IMR-90 (cell line): ENCODE data around the gene ALAS1. TPM values are rescaled to one million over a fixed set of nuclear protein-coding genes. Genes with fewer than 3 reads are reported as not detected.

Experiments used
- ATAC-seq: fragments of 200-7000 bp; cut with Tn5 transposase; 2 replicates; pipeline ENCODE4 v1.9.1; 2020; ENCODE audit warnings: low read depth, mild to moderate bottlenecking, moderate library complexity
- BruUV-seq: library from RNA; stranded (reverse); fragments of 400-500 nt; replicated peaks from 2 replicates; lab custom pipeline; 2021; lab: Mats Ljungman, UMichigan
- CTCF ChIA-PET: fragments of 300-600 bp; formaldehyde crosslinking; extraction: SDS; loops from one replicate; lab custom pipeline; 2021; ENCODE audit warnings: antibody characterized with exemption; lab: Yijun Ruan, JAX
- POLR2A ChIA-PET: fragments of 300-600 bp; sonication (Branson Sonifier 250); formaldehyde crosslinking; loops from one replicate; lab custom pipeline; 2022; ENCODE audit warnings: antibody characterized with exemption; ENCODE audit not compliant: unreplicated experiment; lab: Charles Lee
- DNase-seq: peaks from one replicate; pipeline ENCODE4 v3.0.0; 2013
- H2AFZ ChIP-seq: replicated peaks from 2 replicates; pipeline ENCODE3; 2013; ENCODE audit warnings: low read length, mild to moderate bottlenecking; ENCODE audit not compliant: poor library complexity
- H2AK5ac ChIP-seq: 2 replicates; pipeline ENCODE4 v1.6.1; 2013; ENCODE audit warnings: low read depth, low read length, inconsistent platforms
- H2AK9ac ChIP-seq: replicated peaks from 2 replicates; pipeline ENCODE3; 2013; ENCODE audit warnings: mild to moderate bottlenecking, low read depth, low read length, moderate library complexity; ENCODE audit not compliant: poor library complexity
- H2BK120ac ChIP-seq: 2 replicates; pipeline ENCODE4 v1.6.1; 2013; ENCODE audit warnings: low read depth, low read length, inconsistent platforms
- H2BK15ac ChIP-seq: 3 replicates; pipeline ENCODE4 v1.6.1; 2013; ENCODE audit warnings: low read depth, low read length, inconsistent platforms
- H2BK20ac ChIP-seq: 2 replicates; pipeline ENCODE4 v1.6.1; 2013; ENCODE audit warnings: low read depth, mild to moderate bottlenecking, inconsistent platforms, low read length, moderate library complexity
- H2BK5ac ChIP-seq: 2 replicates; pipeline ENCODE4 v1.6.1; 2013; ENCODE audit warnings: mild to moderate bottlenecking, low read depth, low read length, inconsistent platforms; ENCODE audit not compliant: poor library complexity, severe bottlenecking
- H3K14ac ChIP-seq: replicated peaks from 2 replicates; pipeline ENCODE4 v1.6.1; 2013; ENCODE audit warnings: low read depth, low read length, inconsistent platforms
- H3K18ac ChIP-seq: 2 replicates; pipeline ENCODE4 v1.6.1; 2013; ENCODE audit warnings: low read depth, low read length, control low read depth
- H3K23ac ChIP-seq: 2 replicates; pipeline ENCODE4 v1.6.1; 2013; ENCODE audit warnings: low read depth, low read length, inconsistent platforms
- H3K27ac ChIP-seq: 2 replicates; pipeline ENCODE4 v1.5.1; 2013; ENCODE audit warnings: mild to moderate bottlenecking, control low read depth, low read length; ENCODE audit not compliant: insufficient read depth
- H3K27me3 ChIP-seq: 2 replicates; pipeline ENCODE4 v1.6.1; 2013; ENCODE audit warnings: low read length; ENCODE audit not compliant: control insufficient read depth, insufficient read depth
- H3K36me3 ChIP-seq: 2 replicates; pipeline ENCODE4 v1.6.1; 2013; ENCODE audit warnings: low read length, mixed read lengths; ENCODE audit not compliant: control insufficient read depth, insufficient read depth
- H3K4ac ChIP-seq: 2 replicates; pipeline ENCODE4 v1.6.1; 2013; ENCODE audit warnings: low read depth, low read length, inconsistent platforms
- H3K4me1 ChIP-seq: 2 replicates; pipeline ENCODE4 v1.6.1; 2013; ENCODE audit warnings: low read length, mixed read lengths; ENCODE audit not compliant: control insufficient read depth, insufficient read depth
- H3K4me2 ChIP-seq: 2 replicates; pipeline ENCODE4 v1.6.1; 2013; ENCODE audit warnings: low read depth, mild to moderate bottlenecking, control low read depth, low read length, moderate library complexity
- H3K4me3 ChIP-seq: 2 replicates; pipeline ENCODE4 v1.5.1; 2013; ENCODE audit warnings: low read depth, mild to moderate bottlenecking, control low read depth, low read length, moderate library complexity; ENCODE audit not compliant: insufficient read depth
- H3K56ac ChIP-seq: 2 replicates; pipeline ENCODE4 v1.6.1; 2013; ENCODE audit warnings: low read length, inconsistent platforms; ENCODE audit not compliant: insufficient read depth; ENCODE audit errors: extremely low read depth
- H3K79me1 ChIP-seq, 2 experiments: 2 replicates each; pipeline ENCODE4 v1.6.1; 2013; ENCODE audit warnings: low read length in 2 of 2, inconsistent platforms in 1 of 2, low read depth in 1 of 2
- H3K9ac ChIP-seq: 2 replicates; pipeline ENCODE4 v1.6.1; 2013; ENCODE audit warnings: low read depth, low read length, control low read depth
- H3K9me1 ChIP-seq: 2 replicates; pipeline ENCODE4 v1.6.1; 2013; ENCODE audit warnings: low read length, inconsistent platforms; ENCODE audit not compliant: insufficient read depth
- H3K9me3 ChIP-seq: 2 replicates; pipeline ENCODE4 v1.6.1; 2013; ENCODE audit warnings: low read length; ENCODE audit not compliant: control insufficient read depth, insufficient read depth
- H4K20me1 ChIP-seq: 2 replicates; pipeline ENCODE4 v1.6.1; 2013; ENCODE audit warnings: low read length, inconsistent platforms; ENCODE audit not compliant: insufficient read depth
- H4K5ac ChIP-seq: 2 replicates; pipeline ENCODE4 v1.6.1; 2013; ENCODE audit warnings: mild to moderate bottlenecking, low read depth, low read length, control low read depth
- H4K8ac ChIP-seq, 2 experiments: 2 replicates each; pipeline ENCODE4 v1.6.1; 2013; ENCODE audit warnings: low read depth in 2 of 2, low read length in 2 of 2, control low read depth in 1 of 2, inconsistent platforms in 1 of 2
- H4K91ac ChIP-seq: 2 replicates; pipeline ENCODE4 v1.6.1; 2013; ENCODE audit warnings: low read depth, low read length, inconsistent platforms; ENCODE audit not compliant: insufficient read depth
- BHLHE40 ChIP-seq: fragments of 150-350 bp; IDR thresholded peaks from 2 replicates; pipeline ENCODE4 v1.6.1; 2016; ENCODE audit warnings: mild to moderate bottlenecking, low read depth, low read length
- CEBPB ChIP-seq: IDR thresholded peaks from 2 replicates; pipeline ENCODE4 v1.6.1; 2012; ENCODE audit warnings: low read depth, low read length, improper control_type of control experiment
- FOS ChIP-seq: fragments of 150-350 bp; IDR thresholded peaks from 2 replicates; pipeline ENCODE4 v1.6.1; 2016; ENCODE audit warnings: low read depth, low read length
- MAZ ChIP-seq: IDR thresholded peaks from 2 replicates; pipeline ENCODE4 v1.6.1; 2012; ENCODE audit warnings: low read depth, mild to moderate bottlenecking, low read length, improper control_type of control experiment, moderate library complexity, borderline replicate concordance
- MXI1 ChIP-seq: IDR thresholded peaks from 2 replicates; pipeline ENCODE4 v1.6.1; 2012; ENCODE audit warnings: low read depth, mild to moderate bottlenecking, low read length, moderate library complexity, borderline replicate concordance
- NFE2L2 ChIP-seq: fragments of 150-350 bp; IDR thresholded peaks from 2 replicates; pipeline ENCODE4 v1.6.1; 2016; ENCODE audit warnings: low read depth, mild to moderate bottlenecking, low read length
- POLR2A ChIP-seq: IDR thresholded peaks from 2 replicates; pipeline ENCODE4 v1.6.1; 2012; ENCODE audit warnings: mild to moderate bottlenecking, low read depth, low read length
- RFX5 ChIP-seq: IDR thresholded peaks from 2 replicates; pipeline ENCODE4 v1.8.0; 2012; ENCODE audit warnings: low read depth, mild to moderate bottlenecking, low read length, moderate library complexity
- WGBS, 2 experiments: methylation state at CpG; one replicate each; pipeline versions ENCODE4 v1.1.5 to v1.1.7; 2013; ENCODE audit warnings: missing lambda C conversion rate in 2 of 2; ENCODE audit not compliant: insufficient read length in 1 of 2; ENCODE audit errors: extremely low coverage in 2 of 2; 5-methylcytosine and 5-hydroxymethylcytosine counted together
- dilution Hi-C: fragments of 300-500 bp; cut with HindIII; formaldehyde crosslinking; loops from one replicate; pipeline ENCODE4 v1.14.3; 2018; ENCODE audit warnings: low sequenced_read_pairs; ENCODE audit not compliant: unreplicated experiment
- in situ Hi-C: fragments of 300-500 bp; cut with MboI; formaldehyde crosslinking; loops from 3 replicates; pipeline ENCODE4 v1.14.3; 2019; ENCODE audit warnings: low sequenced_read_pairs, inconsistent platforms, mixed read lengths
- intact Hi-C: fragments of 100-400 bp; cut with micrococcal nuclease; formaldehyde crosslinking; loops from 2 replicates; pipeline ENCODE4 v1.10.0; 2022
- polyA plus RNA-seq, 3 experiments: library from polyadenylated mRNA; depleted of rRNA; stranded (reverse); fragments of >200 nt; gene quantifications; 2 replicates each; pipeline ENCODE4 v1.2.3, GENCODE V29; 2012; ENCODE audit warnings: low replicate concordance in 1 of 3
- total RNA-seq: library from RNA; depleted of rRNA; stranded (reverse); fragments of >200 nt; gene quantifications from 2 replicates; pipeline ENCODE4 v1.2.3, GENCODE V29; 2012
- TF ChIP-seq, protein P1 (sequence below): conservative IDR thresholded peaks from 2 replicates; pipeline ENCODE4 v1.5.1; 2012; ENCODE audit warnings: mild to moderate bottlenecking, low read depth, low read length, improper control_type of control experiment

The ALAS1 gene
- total and polyA plus RNA-seq, 2 of the 4 experiments (the other 2 are of a cell fraction), result 32.8 to 47.2 TPM

GRCh38 chr3:52211268-52211891 lies 13.4 kb downstream of the ALAS1 start:
- intact Hi-C loops (no loop called here), in situ Hi-C loops (no loop called here), dilution Hi-C loops (no loop called here)
- no peaks in the 10 kb centered on the region; the same call in none of the 2 replicates for H4K20me1 ChIP-seq
- no peak overlapping the region for H2BK15ac ChIP-seq
- no peak overlapping the region for H3K9ac ChIP-seq
- BruUV-seq, result no TSS peak
- peak overlapping the region; percentile 35 for H2AK9ac ChIP-seq
- H3K18ac ChIP-seq, result no peak overlapping the region
- ATAC-seq (no peak), DNase-seq (no peak)
- no peak overlapping the region for H3K23ac ChIP-seq
- H2BK5ac ChIP-seq, result no peak overlapping the region
- no peaks in the 10 kb centered on the region for H3K27me3 ChIP-seq
- no peak overlapping the region for H3K4me3 ChIP-seq
- no peak overlapping the region for H4K8ac ChIP-seq
- no peaks in the 10 kb centered on the region for H3K9me3 ChIP-seq
- no peak overlapping the region for H3K27ac ChIP-seq
- ChIA-PET POLR2A (no interaction called here), CTCF (no interaction called here)
- H3K14ac ChIP-seq, result no peak overlapping the region
- H4K91ac ChIP-seq, result no peak overlapping the region
- H2BK20ac ChIP-seq, result no peak overlapping the region
- H3K36me3 ChIP-seq, result peaks cover 71% of the 10 kb centered on the region
- H3K79me1 ChIP-seq, result peaks cover 4 to 13% of the 10 kb centered on the region in 2 experiments; a peak in 1 of 4 replicates
- H3K4ac ChIP-seq, result no peak overlapping the region
- TF ChIP-seq FOS, result no peak
- no peak for TF ChIP-seq RFX5
- TF ChIP-seq POLR2A, result no peak
- TF ChIP-seq BHLHE40, result no peak
- TF ChIP-seq MXI1, result no peak
- TF ChIP-seq CEBPB, result no peak
- TF ChIP-seq, protein P1, sequence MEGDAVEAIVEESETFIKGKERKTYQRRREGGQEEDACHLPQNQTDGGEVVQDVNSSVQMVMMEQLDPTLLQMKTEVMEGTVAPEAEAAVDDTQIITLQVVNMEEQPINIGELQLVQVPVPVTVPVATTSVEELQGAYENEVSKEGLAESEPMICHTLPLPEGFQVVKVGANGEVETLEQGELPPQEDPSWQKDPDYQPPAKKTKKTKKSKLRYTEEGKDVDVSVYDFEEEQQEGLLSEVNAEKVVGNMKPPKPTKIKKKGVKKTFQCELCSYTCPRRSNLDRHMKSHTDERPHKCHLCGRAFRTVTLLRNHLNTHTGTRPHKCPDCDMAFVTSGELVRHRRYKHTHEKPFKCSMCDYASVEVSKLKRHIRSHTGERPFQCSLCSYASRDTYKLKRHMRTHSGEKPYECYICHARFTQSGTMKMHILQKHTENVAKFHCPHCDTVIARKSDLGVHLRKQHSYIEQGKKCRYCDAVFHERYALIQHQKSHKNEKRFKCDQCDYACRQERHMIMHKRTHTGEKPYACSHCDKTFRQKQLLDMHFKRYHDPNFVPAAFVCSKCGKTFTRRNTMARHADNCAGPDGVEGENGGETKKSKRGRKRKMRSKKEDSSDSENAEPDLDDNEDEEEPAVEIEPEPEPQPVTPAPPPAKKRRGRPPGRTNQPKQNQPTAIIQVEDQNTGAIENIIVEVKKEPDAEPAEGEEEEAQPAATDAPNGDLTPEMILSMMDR, result no peak
- no peak for TF ChIP-seq MAZ
- TF ChIP-seq NFE2L2, result no peak
- H3K4me2 ChIP-seq, result no peak overlapping the region
- no peak overlapping the region for H2AK5ac ChIP-seq
- H2BK120ac ChIP-seq, result no peak overlapping the region
- peaks cover 3% of the 10 kb centered on the region for H3K4me1 ChIP-seq
- no peak overlapping the region for H2AFZ ChIP-seq
- H3K9me1 ChIP-seq, result peaks cover 2% of the 10 kb centered on the region
- WGBS, 2 experiments, result 90% methylated on average over 4 of the region's 18 CpGs; no CpG with 5 or more reads in 1 of the 2 experiments
- no peak overlapping the region for H3K56ac ChIP-seq
- no peak overlapping the region for H4K5ac ChIP-seq
